Islet of Langerhans (tissue), 1 donor: ENCODE results near the gene TMEM213.

Experiments used
- FAIRE-seq: peaks from one replicate; lab custom pipeline; 2011; peaks lifted over from hg19 to GRCh38; lab: Jason Lieb, UNC

Gene TMEM213

DNA sequence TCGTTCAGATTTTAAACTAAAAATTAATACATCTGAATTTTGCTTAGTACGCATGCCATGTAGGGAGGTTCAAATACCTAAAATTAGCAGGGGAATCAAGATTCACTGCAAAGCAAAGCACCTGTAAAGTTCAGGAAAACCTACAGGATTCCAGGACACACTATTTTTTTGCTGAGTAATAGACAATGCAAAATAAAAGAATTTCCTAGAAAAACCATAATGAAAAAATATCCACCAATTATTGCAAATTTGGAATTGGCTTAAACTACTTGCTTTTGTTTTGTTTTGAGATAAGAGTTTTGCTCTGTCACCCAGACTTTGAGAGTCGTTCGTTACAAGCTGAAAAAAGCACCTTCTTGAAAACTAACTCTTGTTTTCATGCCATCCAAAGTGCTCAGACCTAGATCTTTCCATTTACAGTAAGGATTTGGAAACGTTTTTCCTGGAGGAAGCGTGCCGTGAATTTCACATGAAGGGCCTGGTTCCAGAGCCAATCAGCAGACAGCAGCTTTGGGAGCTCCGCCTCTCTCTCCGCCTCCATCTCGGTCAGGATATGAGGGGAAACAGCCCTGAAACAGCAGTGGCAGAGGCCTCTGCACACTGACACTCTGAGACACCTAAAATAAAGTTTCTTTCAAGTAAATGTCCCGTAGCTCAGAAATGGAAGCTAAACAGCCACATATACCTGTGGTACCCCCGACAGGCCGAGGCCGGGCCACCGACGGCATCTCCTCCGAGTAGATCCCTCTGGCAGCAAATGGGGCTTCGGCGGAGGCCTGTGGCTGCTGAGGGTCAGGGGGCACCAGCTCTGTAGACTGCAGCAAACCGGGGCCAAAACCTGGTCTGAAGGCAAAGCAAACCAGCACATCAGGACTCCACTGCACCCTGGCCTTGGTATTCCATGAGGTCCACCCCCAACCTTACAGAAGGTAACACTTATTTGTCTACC, 46.1 kb downstream of the TMEM213 start:
- no peak for FAIRE-seq

- FAIRE-seq: no peak
Measured at GRCh38 chr7:138845711-138846110, 47.9 kb downstream of the TMEM213 start.

DNA sequence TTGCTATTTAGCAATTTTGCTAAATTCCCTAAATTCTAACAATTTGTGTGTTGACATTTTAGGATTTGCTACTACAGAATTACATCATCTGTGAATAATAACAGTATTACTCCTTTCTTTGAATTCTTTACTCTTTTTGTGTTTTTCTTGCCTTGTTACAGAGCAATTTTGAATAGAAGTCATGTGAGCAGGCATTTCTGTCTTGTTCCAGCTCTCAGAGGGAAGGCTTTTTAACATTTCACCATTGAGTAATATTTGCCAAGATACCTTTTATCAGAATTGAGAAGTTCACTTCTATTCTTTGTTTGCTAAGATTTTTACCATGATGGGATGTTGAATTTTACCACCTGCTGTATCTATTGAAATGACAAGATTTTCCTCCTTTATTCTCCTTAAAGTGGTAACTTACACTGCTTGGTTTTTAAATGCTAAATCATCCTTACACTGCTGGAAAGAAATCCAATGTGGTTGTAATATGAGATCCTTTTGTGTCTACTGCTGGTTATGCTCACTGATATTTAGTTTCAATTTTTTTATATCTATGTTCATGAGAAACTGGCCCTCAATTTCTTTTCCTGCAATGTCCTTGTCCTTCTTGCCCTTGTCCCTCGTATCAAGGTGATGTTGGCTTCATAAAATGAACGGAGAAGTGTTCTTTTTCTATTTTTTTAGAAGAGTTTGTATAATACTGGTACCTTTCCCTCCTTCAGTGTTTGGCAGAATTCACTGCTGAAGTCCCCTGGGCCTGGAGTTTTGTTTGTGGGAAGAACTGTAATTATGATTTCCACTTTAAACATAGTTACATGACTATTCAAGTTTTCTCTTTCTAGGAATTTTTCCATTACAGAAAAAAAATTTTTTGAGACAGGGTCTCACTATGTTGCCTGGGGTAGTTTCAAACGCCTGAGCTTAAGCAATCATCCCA, 50.5 kb downstream of the TMEM213 start:
- FAIRE-seq: no peak

DNA sequence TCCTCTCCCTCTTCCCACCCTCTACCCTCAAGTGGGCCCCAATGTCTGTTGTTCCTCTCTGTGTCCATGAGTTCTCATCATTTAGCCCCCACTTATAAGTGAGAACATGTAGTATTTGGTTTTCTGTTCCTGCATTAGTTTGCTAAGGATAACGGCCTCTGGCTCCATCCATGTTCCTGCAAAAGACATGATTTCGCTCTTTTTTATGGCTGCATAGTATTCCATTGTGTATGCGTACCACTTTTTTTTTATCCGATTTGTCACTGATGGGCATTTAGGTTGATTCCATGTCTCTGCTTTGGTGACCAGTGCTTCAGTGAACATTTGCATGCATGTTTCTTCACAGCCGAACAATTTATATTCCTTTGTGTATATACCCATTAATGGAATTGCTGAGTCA, 51.9 kb downstream of the TMEM213 start:
- no peak for FAIRE-seq

GRCh38 chr7:138852469-138852868, 54.7 kb downstream of the TMEM213 start:
- no peak for FAIRE-seq

DNA sequence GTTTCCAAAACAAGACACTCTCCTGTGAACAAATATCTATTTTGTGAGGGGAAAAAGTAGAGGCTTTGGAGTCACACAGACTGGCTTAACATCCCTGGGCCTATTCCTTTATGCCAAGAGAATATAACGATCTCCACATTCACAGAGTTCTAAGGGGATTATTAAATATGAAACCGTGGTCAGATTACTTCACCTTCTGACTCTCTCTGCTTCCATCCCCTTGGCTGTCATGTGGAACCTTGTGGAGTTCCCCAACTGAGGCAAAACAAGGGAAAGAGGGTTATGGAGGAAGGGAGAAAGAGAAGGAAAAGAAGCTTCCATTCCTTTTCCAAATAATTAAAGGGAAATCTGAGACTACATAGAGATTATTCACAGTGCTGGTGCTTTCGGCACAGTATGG, 55.7 kb downstream of the TMEM213 start:
- no peak for FAIRE-seq

GRCh38 chr7:138854115-138854645, 56.4 kb downstream of the TMEM213 start:
- FAIRE-seq: no peak

GRCh38 chr7:138857728-138858127, 59.9 kb downstream of the TMEM213 start:
- no peak for FAIRE-seq

- FAIRE-seq: no peak
Measured at GRCh38 chr7:138861051-138861450, 63.3 kb downstream of the TMEM213 start.

GRCh38 chr7:138863931-138864330, 66.1 kb downstream of the TMEM213 start:
- FAIRE-seq: no peak

DNA sequence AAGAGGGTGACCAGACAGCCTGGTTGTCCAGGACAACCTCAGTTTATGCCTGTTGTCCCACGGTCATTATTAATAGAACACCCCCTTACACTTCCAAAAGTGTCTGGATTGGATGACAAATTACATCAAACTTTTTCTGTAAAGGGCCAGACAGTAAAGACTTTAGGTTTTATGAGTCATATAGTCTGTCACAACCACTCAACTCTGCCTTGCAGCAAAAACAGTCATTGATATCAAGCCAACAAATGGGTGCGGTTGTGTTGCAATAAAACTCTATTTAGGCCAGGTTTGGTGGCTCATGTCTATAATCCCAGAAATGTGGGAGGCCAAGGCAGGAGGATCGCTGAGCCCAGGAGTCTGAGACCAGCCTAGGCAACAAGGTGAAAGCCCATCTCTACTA, 66.9 kb downstream of the TMEM213 start:
- no peak for FAIRE-seq

DNA sequence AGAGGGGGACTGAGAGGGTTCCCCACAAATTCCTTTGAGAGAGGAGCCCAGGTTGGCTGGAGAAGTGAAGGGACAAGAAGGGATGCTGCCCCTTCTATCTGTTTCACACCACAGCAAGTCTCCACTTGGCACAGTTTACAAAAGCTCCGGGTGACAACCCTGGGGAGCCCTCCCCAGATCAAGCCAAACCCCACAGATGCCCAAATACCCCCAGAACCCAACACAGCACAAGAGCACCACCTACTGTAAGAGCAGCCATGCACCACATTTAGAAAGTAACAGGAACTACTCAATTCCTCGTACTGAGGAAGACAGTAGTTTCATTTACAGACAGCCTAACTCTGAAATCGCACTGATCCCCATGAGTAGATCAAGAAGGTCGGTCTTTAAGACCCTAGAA, 68.0 kb downstream of the TMEM213 start:
- no peak for FAIRE-seq

DNA sequence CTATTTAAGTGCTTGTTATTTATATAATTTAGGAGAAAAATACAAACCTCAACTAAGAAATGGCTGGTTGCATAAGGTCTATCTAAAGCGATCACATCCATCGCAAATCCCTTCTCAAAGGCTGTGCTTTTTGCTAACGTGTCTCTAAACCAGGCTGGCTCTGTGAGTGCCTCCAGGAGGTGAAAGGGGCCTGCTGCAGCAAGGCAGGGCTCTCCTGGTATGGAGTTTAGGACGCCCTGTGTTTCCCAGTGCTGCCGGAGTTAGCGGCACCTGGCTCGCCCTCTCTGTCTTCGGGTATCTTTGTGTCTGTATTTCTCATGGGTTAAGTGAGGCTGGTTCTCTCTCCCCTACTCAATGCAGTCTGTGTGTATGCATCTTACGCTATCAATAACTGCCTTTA, 68.6 kb downstream of the TMEM213 start:
- FAIRE-seq: no peak

DNA sequence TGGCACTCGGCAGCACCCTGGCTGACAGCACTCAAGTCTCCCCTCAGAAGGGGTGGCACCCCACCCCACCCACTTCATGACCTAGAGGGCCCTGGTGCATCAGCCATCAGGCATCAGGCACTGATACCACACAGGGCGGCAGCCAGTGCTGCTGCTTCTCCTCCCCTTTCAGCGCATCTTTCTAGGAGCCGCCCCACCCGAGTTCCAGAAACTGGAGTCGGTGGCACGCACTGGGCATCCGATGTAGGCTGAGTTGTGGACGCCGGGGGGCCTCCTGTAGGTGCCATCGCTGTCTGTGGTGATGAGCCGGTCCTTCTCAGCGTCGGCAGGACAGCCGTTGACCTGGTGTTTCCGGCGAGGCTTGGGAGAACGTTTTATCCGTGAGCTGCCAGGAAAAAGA, 70.0 kb downstream of the TMEM213 start:
- FAIRE-seq: no peak

DNA sequence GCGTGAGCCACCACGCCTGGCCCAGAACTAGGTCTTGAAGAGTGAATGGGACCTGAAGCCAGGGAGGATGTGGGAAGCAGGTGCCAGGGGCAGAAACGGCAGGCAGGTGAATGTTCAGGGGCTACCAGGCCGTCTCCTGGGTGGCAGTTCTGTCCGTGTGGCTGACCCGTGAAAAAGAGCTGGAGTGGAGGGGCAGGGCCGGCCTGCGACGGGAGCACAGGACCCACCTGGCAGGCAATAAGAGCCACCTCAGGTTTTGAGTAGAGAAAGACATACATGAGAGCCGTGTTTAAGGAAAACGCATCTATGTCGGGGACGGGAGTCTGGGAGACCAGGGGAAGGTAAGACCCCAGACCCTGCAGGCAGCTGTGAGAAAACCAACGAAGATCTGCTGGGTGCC, 70.9 kb downstream of the TMEM213 start:
- FAIRE-seq: no peak

- FAIRE-seq: no peak
Measured at GRCh38 chr7:138869353-138869752, 71.6 kb downstream of the TMEM213 start.

GRCh38 chr7:138871065-138871813, 73.4 kb downstream of the TMEM213 start:
- no peak for FAIRE-seq

DNA sequence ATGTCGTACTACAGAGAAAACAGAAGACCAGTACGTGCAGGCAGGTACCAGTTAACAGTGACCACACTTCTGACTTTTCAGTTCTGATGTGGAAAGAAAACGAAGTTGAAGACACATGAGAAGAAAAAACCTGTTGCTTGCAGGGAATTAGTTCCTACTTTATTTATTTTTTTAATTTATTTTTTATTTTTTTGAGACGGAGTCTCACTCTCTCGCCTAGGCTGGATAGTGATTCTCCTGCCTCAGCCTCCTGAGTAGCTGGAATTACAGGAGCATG, 74.0 kb downstream of the TMEM213 start:
- no peak for FAIRE-seq

GRCh38 chr7:138872576-138872975, 74.8 kb downstream of the TMEM213 start:
- FAIRE-seq: no peak

DNA sequence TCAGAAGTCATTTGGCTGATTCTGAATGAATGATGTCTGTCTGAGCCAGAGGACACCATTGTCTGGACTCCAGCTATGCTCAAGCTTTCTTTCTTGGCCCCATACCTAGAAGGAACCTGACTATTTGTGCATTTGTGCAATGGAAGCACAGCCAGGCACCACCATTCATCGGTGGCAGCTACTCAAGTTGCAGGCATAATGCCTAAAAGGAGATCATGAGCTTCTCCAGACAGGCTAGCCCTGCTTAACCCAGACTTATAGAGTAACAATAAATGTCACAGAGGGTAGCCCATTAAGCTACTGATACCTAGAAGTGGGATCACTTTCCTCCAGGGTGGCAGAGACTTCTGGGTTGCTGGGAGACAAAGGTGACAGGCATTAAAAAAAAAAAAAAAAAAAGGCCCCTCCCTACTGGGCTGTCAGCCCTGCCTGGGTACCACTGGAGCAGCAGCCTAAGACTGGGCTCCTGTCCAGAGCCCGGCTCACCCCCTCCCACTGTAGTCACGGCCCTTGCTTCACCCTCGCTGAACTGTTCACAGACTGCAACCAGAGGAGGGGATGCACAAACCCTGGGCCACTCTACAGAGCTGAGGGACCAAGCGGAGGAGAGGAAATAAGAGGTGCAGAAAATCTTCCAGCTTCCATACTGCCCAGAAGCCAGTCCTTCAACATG, 75.6 kb downstream of the TMEM213 start:
- no peak for FAIRE-seq

DNA sequence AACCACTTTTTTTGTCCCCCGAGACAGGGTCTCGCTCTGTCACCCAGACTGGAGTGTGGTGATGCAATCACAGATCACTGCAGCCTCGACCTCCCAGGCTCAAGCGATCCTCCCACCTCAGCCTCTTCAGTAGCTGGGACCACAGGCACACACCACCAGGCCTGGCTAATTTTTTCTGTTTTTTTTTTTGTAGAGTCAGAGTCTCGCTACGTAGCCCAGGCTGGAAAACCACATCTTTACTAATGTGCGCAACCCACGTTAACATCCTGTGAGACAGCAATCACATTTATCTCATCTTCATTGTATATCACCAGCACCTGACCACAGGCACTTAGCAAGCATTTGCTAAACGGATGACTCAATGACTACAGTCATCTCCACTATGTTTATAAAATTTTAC, 78.0 kb downstream of the TMEM213 start:
- no peak for FAIRE-seq

GRCh38 chr7:138876326-138876725, 78.5 kb downstream of the TMEM213 start:
- FAIRE-seq: no peak
